Fibroblast of mammary gland (primary cell): ENCODE data around the gene HIP1.

Experiments
- DNase-seq: peaks from one replicate; pipeline ENCODE4 v3.0.0-alpha.2; 2010; ENCODE audit warnings: low read depth
- H3K4me3 ChIP-seq: 2 replicates; pipeline ENCODE4 v1.5.1; 2011; ENCODE audit warnings: low read depth, mild to moderate bottlenecking, low read length, moderate library complexity; ENCODE audit not compliant: control insufficient read depth
- TF ChIP-seq, protein P1 (sequence below): conservative IDR thresholded peaks from 2 replicates; pipeline ENCODE4 v1.5.1; 2011; ENCODE audit warnings: low read depth, low read length, inconsistent platforms; ENCODE audit not compliant: control insufficient read depth, insufficient read depth

HIP1 gene

GRCh38 chr7:75679060-75679459 lies 59.7 kb downstream of the HIP1 start:
- DNase-seq: no peak
- TF ChIP-seq, protein P1, sequence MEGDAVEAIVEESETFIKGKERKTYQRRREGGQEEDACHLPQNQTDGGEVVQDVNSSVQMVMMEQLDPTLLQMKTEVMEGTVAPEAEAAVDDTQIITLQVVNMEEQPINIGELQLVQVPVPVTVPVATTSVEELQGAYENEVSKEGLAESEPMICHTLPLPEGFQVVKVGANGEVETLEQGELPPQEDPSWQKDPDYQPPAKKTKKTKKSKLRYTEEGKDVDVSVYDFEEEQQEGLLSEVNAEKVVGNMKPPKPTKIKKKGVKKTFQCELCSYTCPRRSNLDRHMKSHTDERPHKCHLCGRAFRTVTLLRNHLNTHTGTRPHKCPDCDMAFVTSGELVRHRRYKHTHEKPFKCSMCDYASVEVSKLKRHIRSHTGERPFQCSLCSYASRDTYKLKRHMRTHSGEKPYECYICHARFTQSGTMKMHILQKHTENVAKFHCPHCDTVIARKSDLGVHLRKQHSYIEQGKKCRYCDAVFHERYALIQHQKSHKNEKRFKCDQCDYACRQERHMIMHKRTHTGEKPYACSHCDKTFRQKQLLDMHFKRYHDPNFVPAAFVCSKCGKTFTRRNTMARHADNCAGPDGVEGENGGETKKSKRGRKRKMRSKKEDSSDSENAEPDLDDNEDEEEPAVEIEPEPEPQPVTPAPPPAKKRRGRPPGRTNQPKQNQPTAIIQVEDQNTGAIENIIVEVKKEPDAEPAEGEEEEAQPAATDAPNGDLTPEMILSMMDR: no peak
- no peak overlapping the region for H3K4me3 ChIP-seq

GRCh38 chr7:75669579-75669978 lies 69.2 kb downstream of the HIP1 start:
- TF ChIP-seq, protein P1: no peak
- no peak overlapping the region for H3K4me3 ChIP-seq
- no peak for DNase-seq

DNA sequence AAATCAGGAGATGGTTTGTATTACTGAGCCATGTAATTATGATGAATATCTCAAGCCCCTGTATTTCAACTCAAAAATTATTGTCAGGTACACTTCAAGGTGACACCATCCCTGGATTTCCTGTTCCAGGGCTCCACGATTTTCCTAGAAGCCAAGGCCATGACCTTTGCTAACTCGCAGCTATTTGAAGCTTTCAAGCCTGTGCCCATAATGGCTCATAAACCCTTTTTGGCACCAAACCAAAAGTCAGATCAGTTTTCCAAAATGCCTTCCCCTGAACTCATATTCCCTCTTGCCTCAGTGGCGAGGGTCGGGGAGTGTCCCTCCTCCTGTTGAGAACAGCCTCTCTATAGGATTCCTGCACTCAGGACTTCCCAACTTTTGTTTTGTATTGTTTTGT lies 70.8 kb downstream of the HIP1 start:
- no peak for DNase-seq
- no peak overlapping the region for H3K4me3 ChIP-seq
- TF ChIP-seq, protein P1: no peak

DNA sequence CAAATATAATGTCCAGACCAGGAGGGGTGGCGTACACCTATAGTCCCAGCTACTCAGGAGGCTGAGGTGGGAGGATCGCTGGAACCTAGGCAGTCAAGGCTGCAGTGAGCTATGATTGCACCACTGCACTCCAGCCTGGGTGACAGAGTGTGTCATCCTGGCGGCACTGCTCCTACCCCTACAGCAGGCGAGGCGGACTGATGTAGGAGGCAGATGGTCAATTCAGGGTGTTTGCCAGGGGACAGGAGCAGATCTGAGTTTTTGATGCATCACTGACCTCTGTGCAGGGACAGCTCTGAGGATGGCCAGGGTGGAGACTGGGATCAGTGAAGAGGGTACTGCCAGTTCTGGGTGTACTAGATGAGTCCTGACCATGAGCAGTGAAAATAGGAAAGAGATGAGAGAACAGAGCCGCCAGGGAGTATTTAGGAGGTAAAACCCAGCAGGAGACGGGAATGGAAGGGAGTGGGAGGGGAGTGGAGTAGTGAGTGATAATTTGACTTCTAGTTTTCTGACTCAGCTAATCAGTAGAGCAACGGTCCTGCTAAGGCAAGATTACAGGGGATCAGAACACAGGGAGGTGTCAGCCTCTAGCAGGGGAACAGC lies 75.3 kb downstream of the HIP1 start:
- H3K4me3 ChIP-seq: no peak overlapping the region
- peak; percentile 29 for DNase-seq
- TF ChIP-seq, protein P1: no peak

- no peak overlapping the region for H3K4me3 ChIP-seq
- TF ChIP-seq, protein P1: no peak
- peak; percentile 22 for DNase-seq
These were observed 76.0 kb downstream of the HIP1 start for GRCh38 chr7:75662579-75663301.

DNA sequence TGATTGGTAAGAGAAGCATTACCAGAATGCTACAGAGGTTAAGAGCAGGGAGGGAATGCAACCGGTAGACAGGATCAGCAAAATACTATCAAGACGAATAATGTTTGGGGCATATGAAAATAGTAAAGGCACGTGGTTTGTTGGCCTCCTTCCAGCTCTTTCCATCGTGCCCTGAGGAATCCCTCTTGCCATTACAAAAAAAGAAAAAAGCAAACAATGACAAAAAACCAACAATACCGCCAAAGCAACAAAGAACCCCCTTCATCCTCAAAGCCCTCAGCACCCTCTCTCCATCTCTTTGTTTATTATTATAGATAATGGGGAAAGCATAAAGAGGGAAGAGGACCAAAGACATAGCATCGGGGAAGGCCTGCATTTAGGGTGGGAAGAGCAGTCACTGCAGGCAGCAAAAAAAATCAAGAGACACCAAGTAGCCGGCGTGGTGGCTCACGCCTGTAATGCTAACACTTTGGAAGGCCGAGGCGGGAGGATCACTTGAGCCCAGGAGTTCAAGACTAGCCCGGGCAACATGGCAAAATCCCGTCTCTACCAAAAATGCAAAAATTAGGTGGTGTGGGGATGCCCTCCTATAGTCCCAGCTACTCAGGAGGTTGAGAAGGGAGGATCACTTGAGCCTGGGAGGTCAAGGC lies 78.0 kb downstream of the HIP1 start:
- no peak for DNase-seq
- no peak overlapping the region for H3K4me3 ChIP-seq
- TF ChIP-seq, protein P1: no peak
